GM12875 (cell line): ENCODE data around the gene TTYH2.

Experiments
- H3K4me3 ChIP-seq: one replicate; pipeline ENCODE4 v1.5.1; 2011; ENCODE audit warnings: low read depth, low read length, control low read depth
- CTCF ChIP-seq: IDR thresholded peaks from 2 replicates; pipeline ENCODE4 v1.5.1; 2011; ENCODE audit warnings: low read depth, mild to moderate bottlenecking, control low read depth, inconsistent platforms, low read length, moderate library complexity, borderline replicate concordance; ENCODE audit not compliant: insufficient read depth

Gene TTYH2

GRCh38 chr17:74244548-74244947 is 31.2 kb downstream of the TTYH2 start:
- TF ChIP-seq CTCF: no peak
- H3K4me3 ChIP-seq: no peak overlapping the region

- no peak overlapping the region for H3K4me3 ChIP-seq
- no peak for TF ChIP-seq CTCF
Observed at GRCh38 chr17:74245145-74245831, 31.9 kb downstream of the TTYH2 start.

GRCh38 chr17:74245871-74246270 is 32.5 kb downstream of the TTYH2 start:
- H3K4me3 ChIP-seq: no peak overlapping the region
- no peak for TF ChIP-seq CTCF

GRCh38 chr17:74249590-74250270 is 36.4 kb downstream of the TTYH2 start:
- no peak for TF ChIP-seq CTCF
- H3K4me3 ChIP-seq: no peak overlapping the region

GRCh38 chr17:74250324-74250995 is 37.1 kb downstream of the TTYH2 start:
- H3K4me3 ChIP-seq: no peak overlapping the region
- TF ChIP-seq CTCF: no peak

GRCh38 chr17:74251051-74251450 is 37.7 kb downstream of the TTYH2 start:
- H3K4me3 ChIP-seq: no peak overlapping the region
- TF ChIP-seq CTCF: no peak
